ENCODE measurements around the gene BST1.

Gene BST1, protein sequence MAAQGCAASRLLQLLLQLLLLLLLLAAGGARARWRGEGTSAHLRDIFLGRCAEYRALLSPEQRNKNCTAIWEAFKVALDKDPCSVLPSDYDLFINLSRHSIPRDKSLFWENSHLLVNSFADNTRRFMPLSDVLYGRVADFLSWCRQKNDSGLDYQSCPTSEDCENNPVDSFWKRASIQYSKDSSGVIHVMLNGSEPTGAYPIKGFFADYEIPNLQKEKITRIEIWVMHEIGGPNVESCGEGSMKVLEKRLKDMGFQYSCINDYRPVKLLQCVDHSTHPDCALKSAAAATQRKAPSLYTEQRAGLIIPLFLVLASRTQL

DNA sequence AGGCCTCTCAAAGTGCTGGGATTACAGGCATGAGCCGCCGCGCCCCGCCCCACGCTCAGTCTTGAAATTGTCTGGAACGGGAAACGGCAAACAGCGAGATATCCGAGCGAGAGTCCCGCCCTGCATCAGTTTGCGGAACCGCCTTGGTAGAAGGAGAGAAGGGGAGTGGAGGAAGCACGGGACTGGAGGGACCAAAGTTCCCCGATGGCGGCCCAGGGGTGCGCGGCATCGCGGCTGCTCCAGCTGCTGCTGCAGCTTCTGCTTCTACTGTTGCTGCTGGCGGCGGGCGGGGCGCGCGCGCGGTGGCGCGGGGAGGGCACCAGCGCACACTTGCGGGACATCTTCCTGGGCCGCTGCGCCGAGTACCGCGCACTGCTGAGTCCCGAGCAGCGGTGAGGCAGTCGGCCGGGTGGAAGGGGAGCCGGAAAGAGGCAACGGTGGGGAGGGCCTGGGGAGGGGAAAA lies at the start of gene BST1:
Gene BST1 (plus strand): TSS at position 125 of the 463 bp plus-strand sequence. CDS start 80 bp downstream, at position 205.
- peak; percentile 76 for DNase-seq

DNA sequence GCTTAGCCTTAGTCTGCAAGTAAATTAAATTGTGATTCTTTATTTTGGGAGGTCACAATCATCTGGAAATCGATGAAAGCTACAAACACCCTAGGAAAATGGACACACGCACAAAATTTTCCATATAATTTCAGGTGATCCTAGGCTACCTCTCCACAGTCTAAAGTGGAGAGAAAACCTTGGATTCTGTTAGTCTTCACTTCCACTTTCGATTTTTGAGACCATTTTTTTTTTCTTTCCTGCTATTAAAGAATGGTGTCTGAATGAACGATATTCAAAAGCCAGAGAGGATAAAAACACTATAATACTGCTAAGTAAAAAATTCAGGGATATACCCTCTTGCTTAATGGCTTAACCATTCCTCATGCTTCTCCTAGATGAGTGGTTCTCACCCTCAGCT lies 49.4 kb upstream of the BST1 start:
- DNase-seq: no peak

DNA sequence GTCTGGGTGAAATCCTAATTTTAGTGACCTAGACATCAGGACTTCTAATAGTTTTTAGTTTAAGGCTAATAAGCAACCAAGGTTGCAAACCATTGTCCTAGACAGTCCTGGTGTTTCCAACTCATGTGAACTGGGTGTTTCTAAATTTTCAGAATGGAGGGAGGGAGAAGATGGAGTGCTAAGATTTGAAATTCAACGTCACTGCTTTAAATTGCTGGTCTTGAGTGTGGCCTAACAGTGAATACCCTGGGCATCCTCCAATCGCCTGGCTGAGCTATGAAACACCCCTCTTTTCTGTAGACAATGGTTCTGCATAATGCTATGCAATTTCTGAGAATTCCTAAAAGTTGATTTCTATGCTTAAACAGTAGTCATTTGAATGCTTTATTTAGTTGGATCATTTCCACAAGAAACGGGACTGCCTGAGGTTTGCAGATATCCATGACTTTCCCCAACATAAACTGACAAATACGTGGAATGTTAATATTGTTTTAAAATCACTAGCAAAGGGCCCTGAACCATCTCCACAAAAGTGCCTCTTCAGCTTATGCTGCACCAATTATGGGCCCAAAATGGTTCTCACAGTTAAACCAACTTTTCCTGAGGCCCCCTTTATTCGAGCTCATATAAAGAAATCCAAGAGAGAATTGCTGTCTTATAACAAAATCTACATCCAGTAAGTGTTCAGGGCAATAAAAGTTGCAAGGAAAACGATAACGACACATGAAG lies 48.8 kb upstream of the BST1 start:
- DNase-seq: no peak

- peak; percentile 78 for DNase-seq
These were observed 48.2 kb upstream of the BST1 start for GRCh38 chr4:15654593-15655222.

DNA sequence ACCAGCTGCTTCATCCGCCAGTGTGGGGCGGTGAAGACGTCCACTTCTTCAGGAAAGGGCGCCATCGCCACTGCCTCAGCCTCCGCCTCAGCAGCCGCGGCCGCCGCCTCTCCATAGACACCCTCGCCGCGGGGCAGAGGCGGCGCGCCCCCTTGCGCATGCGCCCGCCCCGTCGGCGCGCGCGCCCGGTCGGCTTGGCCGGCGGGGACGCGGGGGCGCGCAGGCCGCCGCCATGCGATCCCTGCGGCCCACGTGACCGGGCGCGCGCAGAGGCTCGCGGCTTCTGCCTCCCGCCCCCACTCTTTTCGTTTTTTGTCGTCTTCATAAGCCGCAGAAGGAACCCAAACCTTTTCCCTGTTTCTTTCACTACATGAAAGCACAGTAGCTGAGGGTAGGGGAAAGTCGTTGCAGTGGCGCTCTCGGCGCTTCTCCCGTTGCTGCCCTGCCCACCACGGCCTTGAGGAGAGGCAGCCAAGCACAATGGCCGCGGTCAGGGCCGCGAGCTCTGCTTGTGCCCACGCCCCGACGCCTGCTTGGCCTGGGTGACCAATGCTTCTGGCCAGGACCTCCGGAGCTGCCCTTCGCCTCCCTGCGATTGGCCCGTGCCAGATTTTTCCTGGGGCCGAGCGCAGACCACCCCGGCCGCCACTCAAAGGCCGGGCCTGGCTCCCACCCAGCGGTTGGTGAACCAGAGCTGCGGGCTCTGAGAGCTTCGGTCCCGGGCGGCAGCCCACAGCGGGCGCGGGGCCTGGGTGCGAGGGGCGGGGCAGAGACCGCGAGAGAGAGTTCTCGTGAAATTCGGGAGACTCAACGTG lies 47.4 kb upstream of the BST1 start, which contains the start of gene FBXL5:
Gene FBXL5 (minus strand): TSS at position 135 of the 815 bp plus-strand sequence. CDS start 70 bp downstream, at position 65.
- DNase-seq: peak; percentile 90

DNA sequence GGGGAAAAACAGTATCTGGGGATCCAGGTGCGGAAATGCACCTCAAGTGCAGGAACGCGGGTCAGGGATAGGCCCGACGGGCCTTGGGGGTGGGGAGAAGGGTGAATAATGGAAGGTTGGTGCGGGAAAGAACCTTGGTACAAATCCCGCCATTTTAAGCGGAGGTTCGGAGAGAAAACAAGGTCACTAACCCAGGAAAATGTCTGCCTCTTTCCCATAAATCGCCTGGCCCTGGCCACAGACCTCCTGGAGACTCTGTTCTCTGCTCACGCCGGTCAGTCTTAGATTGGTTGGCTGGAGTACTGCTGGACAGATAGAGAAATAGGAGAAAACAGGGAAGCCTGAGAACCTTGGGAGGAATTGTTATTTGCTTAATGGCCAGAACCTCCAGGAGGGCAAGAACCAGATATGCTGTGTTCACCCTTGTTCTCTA lies 46.8 kb upstream of the BST1 start:
- no peak for DNase-seq

GRCh38 chr4:15657366-15657765 lies 45.5 kb upstream of the BST1 start:
- DNase-seq: no peak

DNA sequence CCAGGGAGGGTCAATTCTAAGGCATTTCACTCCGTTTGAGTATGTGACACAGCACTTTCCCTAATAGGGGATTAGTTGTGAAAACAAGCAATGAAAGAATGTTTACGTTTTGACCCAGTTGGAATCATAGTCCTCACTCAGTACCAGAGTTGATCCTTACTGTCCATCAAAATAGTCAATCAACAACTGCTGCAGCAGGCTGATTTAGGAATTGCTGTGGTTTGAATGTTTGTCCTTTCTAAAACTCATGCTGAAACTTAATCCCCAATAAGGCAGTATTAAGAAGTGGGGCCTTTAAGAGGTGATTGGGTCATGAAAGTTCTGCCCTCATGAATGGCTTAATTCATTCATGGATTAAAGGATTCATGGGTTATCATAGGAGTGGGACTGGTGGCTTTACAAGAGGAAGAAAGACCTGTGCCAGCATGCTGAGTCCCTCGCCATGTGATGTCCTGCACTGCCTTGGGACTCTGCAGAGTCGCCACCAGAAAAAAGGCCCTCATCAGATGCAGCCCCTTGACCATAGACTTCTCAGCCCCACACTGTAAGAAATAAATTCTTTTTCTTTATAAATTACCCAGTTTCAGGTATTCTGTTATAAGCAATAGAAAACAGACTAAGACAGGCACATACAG lies 44.6 kb upstream of the BST1 start:
- DNase-seq: no peak

DNA sequence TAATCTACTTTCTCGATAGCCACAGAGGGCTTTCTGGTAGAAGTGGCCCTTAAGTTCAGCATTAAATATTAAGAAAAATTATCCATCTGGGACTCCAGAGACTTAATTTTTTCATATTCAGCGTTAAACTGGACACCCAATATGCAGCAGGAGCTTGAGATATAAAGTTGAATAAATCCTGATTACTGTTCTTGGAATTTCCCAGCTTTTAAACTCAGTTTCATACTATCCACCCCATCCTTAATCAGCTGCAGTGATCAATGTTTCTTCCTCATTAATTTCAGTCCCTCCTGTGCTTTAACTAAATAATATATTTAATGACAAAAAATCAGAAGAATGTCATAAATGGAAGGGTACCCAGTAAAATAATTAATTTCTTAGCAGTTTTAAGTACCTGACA lies 44.1 kb upstream of the BST1 start:
- no peak for DNase-seq

- no peak for DNase-seq
These were observed 42.9 kb upstream of the BST1 start for GRCh38 chr4:15659768-15660570.

DNA sequence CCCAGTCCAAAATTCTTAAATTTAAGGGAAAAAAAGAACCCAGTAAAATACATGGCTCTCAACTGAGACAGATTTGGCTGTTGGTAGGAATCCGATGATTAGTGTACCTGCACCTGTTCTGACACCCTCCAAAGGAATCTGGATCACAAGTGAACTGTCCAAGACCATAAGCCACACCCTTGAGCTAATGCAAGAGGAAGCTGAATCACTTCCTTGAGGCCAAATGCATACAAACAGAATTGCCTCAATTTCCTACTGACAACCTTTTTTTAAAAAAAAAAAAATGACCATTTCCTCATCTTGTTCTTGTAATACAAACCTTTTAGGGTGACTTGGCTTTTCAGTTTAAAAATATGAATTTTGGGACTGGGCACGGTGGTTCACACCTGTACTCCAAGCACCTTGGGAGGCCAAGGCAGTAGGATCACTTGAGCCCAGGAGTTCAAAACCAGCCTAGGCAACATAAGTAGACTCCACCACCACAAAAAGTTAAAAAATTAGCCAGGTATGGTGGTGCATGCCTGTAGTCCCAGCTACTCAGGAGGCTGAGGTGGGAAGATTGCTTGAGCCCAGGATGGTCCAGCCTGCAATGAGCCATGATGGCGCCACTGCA lies 37.0 kb upstream of the BST1 start:
- DNase-seq: no peak

DNA sequence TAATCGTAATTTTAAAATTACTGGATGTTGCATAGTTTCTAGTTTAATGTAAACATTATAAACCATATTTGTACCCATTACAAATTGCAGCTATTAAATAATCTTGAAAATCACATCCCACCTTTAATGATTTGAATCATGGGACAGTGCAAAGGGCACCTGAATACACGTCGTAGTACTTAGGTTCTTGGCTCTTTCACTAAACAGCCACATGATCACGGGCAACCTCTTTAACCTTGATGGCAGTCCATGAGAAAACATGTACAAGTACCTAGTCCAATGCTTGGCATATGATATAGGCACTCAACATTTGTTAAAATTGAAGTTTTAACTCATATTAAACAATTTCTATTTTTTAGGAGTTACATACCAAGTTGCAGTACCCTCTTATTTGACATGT lies 35.9 kb upstream of the BST1 start:
- no peak for DNase-seq

DNA sequence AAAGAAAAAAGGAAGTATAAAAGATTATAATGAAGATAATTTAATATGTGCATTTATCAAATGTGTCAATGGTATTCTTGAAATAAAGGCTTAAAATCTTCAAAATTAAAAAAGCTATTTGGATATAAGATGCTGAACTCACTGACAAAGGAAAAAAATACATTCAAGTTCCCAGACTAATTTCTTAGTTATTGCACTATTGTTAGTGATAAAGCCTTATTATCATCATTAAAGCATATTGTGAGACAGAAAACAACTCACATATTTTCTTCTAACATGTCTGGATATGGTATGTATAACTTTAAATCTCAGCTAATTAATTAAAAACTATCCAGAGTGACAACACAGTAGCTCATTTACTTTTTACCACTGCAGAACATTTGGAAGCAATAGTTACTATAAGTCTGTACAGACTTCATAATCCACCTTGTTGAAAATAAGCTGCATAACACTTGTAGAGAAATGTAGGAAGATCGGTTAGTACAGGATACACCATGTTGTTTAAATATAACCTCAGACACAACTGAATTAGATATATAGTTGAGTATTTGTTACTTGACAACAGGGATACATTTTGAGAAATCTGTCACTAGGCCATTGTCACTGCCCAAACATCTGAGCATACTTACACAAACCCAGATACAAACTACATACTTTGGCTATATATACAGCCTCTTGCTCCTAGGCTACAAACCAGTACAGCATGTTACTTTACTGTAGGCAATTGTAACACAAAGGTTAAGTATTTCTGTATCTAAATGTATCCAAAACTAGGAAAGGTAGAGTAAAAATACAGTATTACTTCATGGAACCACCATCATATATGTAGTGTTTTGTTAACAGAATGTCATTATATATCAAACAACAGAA lies 34.1 kb upstream of the BST1 start:
- DNase-seq: no peak

- no peak for DNase-seq
These were observed 32.3 kb upstream of the BST1 start for GRCh38 chr4:15670576-15670975.

DNA sequence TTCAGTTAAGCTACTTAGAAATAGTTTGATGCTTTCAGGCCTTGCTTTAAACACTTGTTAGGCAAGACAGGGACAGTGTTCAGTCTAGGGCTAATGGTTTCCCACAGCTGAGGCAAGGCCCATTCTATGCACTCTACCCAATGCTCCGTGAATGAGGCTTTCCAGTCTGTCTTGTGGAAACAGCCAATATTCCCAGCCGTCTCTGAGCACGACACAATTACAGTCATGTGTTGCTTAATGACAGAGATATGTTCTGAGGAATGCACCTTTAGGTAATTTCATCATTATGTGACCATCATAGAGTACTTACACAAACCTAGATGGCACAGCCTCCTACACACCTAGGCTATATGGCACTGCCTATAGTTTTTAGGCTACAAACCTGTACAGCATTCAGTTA lies 30.8 kb upstream of the BST1 start:
- no peak for DNase-seq

DNA sequence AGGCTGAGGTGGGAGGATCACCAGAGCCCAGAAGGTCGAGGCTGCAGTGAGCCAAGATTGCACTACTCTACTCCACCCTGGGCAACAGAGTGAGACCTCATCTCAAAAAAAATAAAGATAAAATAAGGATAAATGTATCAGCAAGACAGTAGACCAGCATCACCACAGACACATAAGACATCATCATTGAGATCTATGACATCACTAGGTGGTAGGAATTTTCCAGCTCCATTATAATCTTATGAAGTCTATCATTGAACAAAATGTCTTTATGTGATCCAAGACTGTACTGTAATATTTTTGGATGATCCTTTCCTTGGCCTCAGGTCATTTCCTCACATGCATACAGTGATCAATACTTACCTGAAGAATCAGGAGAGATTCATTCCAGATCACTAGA lies 29.5 kb upstream of the BST1 start:
- DNase-seq: no peak

- no peak for DNase-seq
These were observed 28.8 kb upstream of the BST1 start for GRCh38 chr4:15674046-15674445.

GRCh38 chr4:15674926-15675325 lies 27.9 kb upstream of the BST1 start:
- DNase-seq: no peak

GRCh38 chr4:15675356-15675755 lies 27.5 kb upstream of the BST1 start:
- no peak for DNase-seq

GRCh38 chr4:15676039-15676438 lies 26.8 kb upstream of the BST1 start:
- DNase-seq: no peak

All from activated CD8-positive, alpha-beta memory T cell treated with anti-CD3 and anti-CD28 coated beads, Interleukin-2, amount 50 U/mL, for 48 hours (primary cell).